SJSA1 (cell line): ENCODE results near the gene TBXAS1. TPM values are rescaled to one million over a fixed set of nuclear protein-coding genes. Genes with fewer than 3 reads are reported as not detected.

Experiments used
- DNase-seq, 2 experiments: peaks; one replicate each; pipeline ENCODE4 v3.0.0-alpha.2; 2015 to 2020; ENCODE audit warnings: low spot score in 2 of 2, low read depth in 1 of 2
- H3K27ac ChIP-seq: fragments of 250-450 bp; sonication (Bioruptor Pico); 2 replicates; pipeline ENCODE4 v1.5.1; 2020; ENCODE audit warnings: mild to moderate bottlenecking, moderate library complexity
- H3K27me3 ChIP-seq: fragments of 250-450 bp; sonication (Bioruptor Pico); replicated peaks from 2 replicates; pipeline ENCODE4 v1.5.1; 2020; ENCODE audit warnings: mild to moderate bottlenecking, moderate library complexity
- H3K36me3 ChIP-seq: fragments of 250-450 bp; sonication (Bioruptor Pico); 2 replicates; pipeline ENCODE4 v1.5.1; 2020; ENCODE audit warnings: mild to moderate bottlenecking
- H3K4me1 ChIP-seq: fragments of 250-450 bp; sonication (Bioruptor Pico); replicated peaks from 2 replicates; pipeline ENCODE4 v1.6.1; 2021; ENCODE audit warnings: mild to moderate bottlenecking
- H3K4me3 ChIP-seq: fragments of 250-450 bp; sonication (Bioruptor Pico); 2 replicates; pipeline ENCODE4 v1.5.1; 2020; ENCODE audit warnings: mild to moderate bottlenecking
- H3K9me3 ChIP-seq: fragments of 250-450 bp; sonication (Bioruptor Pico); replicated peaks from 2 replicates; pipeline ENCODE4 v1.5.1; 2020; ENCODE audit warnings: mild to moderate bottlenecking
- total RNA-seq: library from RNA; depleted of rRNA; stranded (reverse); fragments of >200 nt; shearing (Covaris generic); gene quantifications from 2 replicates; pipeline ENCODE4 v1.2.3, GENCODE V29; 2014

TBXAS1 gene
- total RNA-seq, 1 experiment from 2014 or later = 3.8 TPM

- no peak overlapping the region for H3K27ac ChIP-seq
- H3K27me3 ChIP-seq = no peaks in the 10 kb centered on the region
- H3K4me1 ChIP-seq = no peaks in the 10 kb centered on the region
- no peak overlapping the region for H3K4me3 ChIP-seq
- no peaks in the 10 kb centered on the region for H3K9me3 ChIP-seq
- no peaks in the 10 kb centered on the region for H3K36me3 ChIP-seq
- no peak for DNase-seq
Measured at GRCh38 chr7:140017034-140017433, 188.0 kb downstream of the TBXAS1 start.

- Histone ChIP-seq H3K9me3 (no peaks in the 10 kb centered on the region), H3K4me1 (no peaks in the 10 kb centered on the region), H3K4me3 (no peak overlapping the region), H3K27ac (no peak overlapping the region), H3K36me3 (no peaks in the 10 kb centered on the region), H3K27me3 (no peaks in the 10 kb centered on the region)
- no peak for DNase-seq
Measured at GRCh38 chr7:140017543-140017942, 188.5 kb downstream of the TBXAS1 start.

GRCh38 chr7:140018125-140019043 is 189.3 kb downstream of the TBXAS1 start:
- no peaks in the 10 kb centered on the region for H3K9me3 ChIP-seq
- DNase-seq = no peak
- H3K4me1 ChIP-seq = no peaks in the 10 kb centered on the region
- no peaks in the 10 kb centered on the region for H3K36me3 ChIP-seq
- H3K27ac ChIP-seq = no peak overlapping the region
- no peaks in the 10 kb centered on the region for H3K27me3 ChIP-seq
- no peak overlapping the region for H3K4me3 ChIP-seq

GRCh38 chr7:140019172-140019571 is 190.1 kb downstream of the TBXAS1 start:
- no peak overlapping the region for H3K27ac ChIP-seq
- H3K9me3 ChIP-seq = no peaks in the 10 kb centered on the region
- no peak for DNase-seq
- H3K4me1 ChIP-seq = no peaks in the 10 kb centered on the region
- no peak overlapping the region for H3K4me3 ChIP-seq
- H3K36me3 ChIP-seq = 0 out of 2 replicates have a peak, but pooled peaks cover 3% of the 10 kb centered on the region
- H3K27me3 ChIP-seq = no peaks in the 10 kb centered on the region

GRCh38 chr7:140019606-140020005 is 190.5 kb downstream of the TBXAS1 start:
- H3K27me3 ChIP-seq = no peaks in the 10 kb centered on the region
- no peak for DNase-seq
- H3K4me1 ChIP-seq = no peaks in the 10 kb centered on the region
- no peak overlapping the region for H3K4me3 ChIP-seq
- H3K9me3 ChIP-seq = no peaks in the 10 kb centered on the region
- H3K27ac ChIP-seq = no peak overlapping the region
- H3K36me3 ChIP-seq = 0 out of 2 replicates have a peak, but pooled peaks cover 3% of the 10 kb centered on the region

- DNase-seq = no peak
- no peaks in the 10 kb centered on the region for H3K27me3 ChIP-seq
- no peak overlapping the region for H3K27ac ChIP-seq
- H3K36me3 ChIP-seq = peaks cover 7% of the 10 kb centered on the region
- no peak overlapping the region for H3K4me3 ChIP-seq
- H3K9me3 ChIP-seq = no peaks in the 10 kb centered on the region
- no peaks in the 10 kb centered on the region for H3K4me1 ChIP-seq
Measured at GRCh38 chr7:140021603-140022002, 192.5 kb downstream of the TBXAS1 start.

- Histone ChIP-seq H3K27me3 (no peaks in the 10 kb centered on the region), H3K4me3 (no peak overlapping the region), H3K9me3 (no peaks in the 10 kb centered on the region), H3K36me3 (peaks cover 7% of the 10 kb centered on the region), H3K4me1 (no peaks in the 10 kb centered on the region), H3K27ac (no peak overlapping the region)
- no peak for DNase-seq
Measured at GRCh38 chr7:140022582-140023211, 193.6 kb downstream of the TBXAS1 start.

GRCh38 chr7:140023728-140024127 is 194.7 kb downstream of the TBXAS1 start:
- Histone ChIP-seq H3K36me3 (peaks cover 7% of the 10 kb centered on the region), H3K9me3 (no peaks in the 10 kb centered on the region), H3K4me1 (peaks cover 3% of the 10 kb centered on the region; the same call in 1 of the 2 replicates), H3K27ac (no peak overlapping the region), H3K27me3 (no peaks in the 10 kb centered on the region), H3K4me3 (no peak overlapping the region)
- DNase-seq = no peak

- Histone ChIP-seq H3K27me3 (no peaks in the 10 kb centered on the region), H3K9me3 (no peaks in the 10 kb centered on the region)
Measured at GRCh38 chr7:140024585-140024984, 195.5 kb downstream of the TBXAS1 start.

GRCh38 chr7:140025241-140025640 is 196.2 kb downstream of the TBXAS1 start:
- DNase-seq = no peak
- Histone ChIP-seq H3K27me3 (no peaks in the 10 kb centered on the region), H3K36me3 (peaks cover 7% of the 10 kb centered on the region), H3K4me3 (no peak overlapping the region), H3K4me1 (peaks cover 3% of the 10 kb centered on the region; the same call in 1 of the 2 replicates), H3K27ac (no peak overlapping the region), H3K9me3 (no peaks in the 10 kb centered on the region)

More at GRCh38 chr7:140024585-140024984, 195.5 kb downstream of the TBXAS1 start:
- Histone ChIP-seq H3K4me1 (peaks cover 3% of the 10 kb centered on the region; the same call in 1 of the 2 replicates), H3K27ac (no peak overlapping the region), H3K36me3 (peaks cover 7% of the 10 kb centered on the region), H3K4me3 (no peak overlapping the region)
- DNase-seq = no peak

- no peak for DNase-seq
- Histone ChIP-seq H3K4me1 (peaks cover 3% of the 10 kb centered on the region; the same call in 1 of the 2 replicates), H3K27me3 (no peaks in the 10 kb centered on the region), H3K4me3 (no peak overlapping the region), H3K36me3 (peaks cover 7% of the 10 kb centered on the region), H3K9me3 (no peaks in the 10 kb centered on the region), H3K27ac (no peak overlapping the region)
Measured at GRCh38 chr7:140025814-140026433, 196.9 kb downstream of the TBXAS1 start.

GRCh38 chr7:140026935-140027334 is 197.9 kb downstream of the TBXAS1 start:
- H3K4me1 ChIP-seq = peaks cover 3% of the 10 kb centered on the region; the same call in 1 of the 2 replicates
- H3K9me3 ChIP-seq = no peaks in the 10 kb centered on the region
- no peak overlapping the region for H3K4me3 ChIP-seq
- no peaks in the 10 kb centered on the region for H3K27me3 ChIP-seq
- peaks cover 7% of the 10 kb centered on the region for H3K36me3 ChIP-seq
- no peak overlapping the region for H3K27ac ChIP-seq
- no peak for DNase-seq

- Histone ChIP-seq H3K4me3 (no peak overlapping the region), H3K36me3 (peaks cover 11% of the 10 kb centered on the region), H3K4me1 (peaks cover 4% of the 10 kb centered on the region), H3K27me3 (no peaks in the 10 kb centered on the region), H3K9me3 (no peaks in the 10 kb centered on the region), H3K27ac (no peak overlapping the region)
- DNase-seq = no peak
Measured at GRCh38 chr7:140027858-140028257, 198.8 kb downstream of the TBXAS1 start.

- no peak for DNase-seq
- H3K4me3 ChIP-seq = no peak overlapping the region
Measured at GRCh38 chr7:140028311-140028710, 199.2 kb downstream of the TBXAS1 start.

More at GRCh38 chr7:140028311-140028710, 199.2 kb downstream of the TBXAS1 start:
- Histone ChIP-seq H3K4me1 (peaks cover 9% of the 10 kb centered on the region), H3K9me3 (no peaks in the 10 kb centered on the region), H3K27ac (no peak overlapping the region), H3K27me3 (no peaks in the 10 kb centered on the region), H3K36me3 (peaks cover 11% of the 10 kb centered on the region)
